GM19467 (cell line): Measurements from ENCODE around the gene SV2A.

Experiments
- ATAC-seq: cut with Tn5 transposase; IDR thresholded peaks from one replicate; pipeline ENCODE4 v1.9.1; 2021; ENCODE audit warnings: mild to moderate bottlenecking, moderate library complexity; ENCODE audit not compliant: unreplicated experiment

The SV2A gene

DNA sequence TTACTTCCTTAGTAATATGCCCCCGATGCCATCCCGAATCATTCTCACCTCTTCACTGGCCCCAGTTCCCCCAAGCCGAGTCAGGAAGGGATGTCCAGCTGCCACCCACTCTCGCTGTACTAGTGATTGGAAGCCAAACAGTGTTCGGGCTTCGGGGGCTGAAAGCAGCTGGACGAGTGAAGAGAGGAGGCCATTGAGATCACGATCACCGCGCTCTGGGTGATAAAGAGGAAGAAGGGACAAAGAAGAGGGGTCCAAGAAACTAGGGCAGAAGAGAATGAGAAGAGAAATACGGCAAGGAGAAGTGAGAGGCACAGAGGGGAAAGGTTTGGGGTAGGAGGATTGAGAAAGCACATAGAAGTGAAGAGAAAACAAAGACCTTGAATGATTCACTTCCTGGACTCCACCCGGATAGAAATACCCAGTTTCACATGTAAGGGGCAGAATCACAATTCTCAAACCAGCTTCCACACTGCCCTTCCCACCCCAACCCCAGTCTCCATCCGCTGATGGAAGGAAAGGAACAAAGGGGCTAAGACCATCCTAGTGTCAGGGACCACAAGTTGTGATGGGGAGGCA is 13.7 kb upstream of the SV2A start:
- ATAC-seq, result no peak

DNA sequence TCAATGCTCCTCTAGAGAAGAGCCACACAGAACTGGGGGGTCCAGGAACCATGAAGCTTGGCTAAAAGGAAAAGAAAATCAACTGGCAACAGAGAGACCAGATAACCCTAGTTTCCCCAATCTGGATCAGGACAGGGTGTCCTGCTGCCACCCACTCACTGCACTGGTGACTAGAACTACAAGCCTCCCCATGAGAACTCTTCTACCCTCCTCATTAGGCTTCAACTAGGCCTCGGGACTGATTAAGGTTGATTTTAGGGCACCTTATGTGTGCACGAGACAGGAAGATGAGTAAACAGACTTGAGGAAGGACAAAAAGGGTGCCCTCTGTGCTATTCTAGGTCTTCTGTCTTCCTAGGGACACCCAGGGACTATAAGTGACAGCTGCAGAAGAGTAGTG is 12.2 kb upstream of the SV2A start:
- no peak for ATAC-seq

DNA sequence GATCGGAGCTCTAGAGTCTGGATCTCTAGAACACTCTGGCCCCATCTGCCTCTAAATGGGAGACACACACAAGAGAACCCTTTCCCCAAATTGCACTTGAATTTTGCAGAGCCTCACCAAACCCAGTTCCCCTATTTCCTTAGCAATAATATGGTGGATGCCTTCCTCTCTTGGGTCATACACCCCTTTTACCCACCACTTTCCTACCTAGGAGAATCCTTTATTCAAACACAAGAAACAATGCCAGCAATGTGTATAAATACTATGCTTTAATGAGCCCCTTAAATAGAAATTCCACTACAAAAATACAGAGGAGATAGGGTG is 10.7 kb upstream of the SV2A start:
- no peak for ATAC-seq

DNA sequence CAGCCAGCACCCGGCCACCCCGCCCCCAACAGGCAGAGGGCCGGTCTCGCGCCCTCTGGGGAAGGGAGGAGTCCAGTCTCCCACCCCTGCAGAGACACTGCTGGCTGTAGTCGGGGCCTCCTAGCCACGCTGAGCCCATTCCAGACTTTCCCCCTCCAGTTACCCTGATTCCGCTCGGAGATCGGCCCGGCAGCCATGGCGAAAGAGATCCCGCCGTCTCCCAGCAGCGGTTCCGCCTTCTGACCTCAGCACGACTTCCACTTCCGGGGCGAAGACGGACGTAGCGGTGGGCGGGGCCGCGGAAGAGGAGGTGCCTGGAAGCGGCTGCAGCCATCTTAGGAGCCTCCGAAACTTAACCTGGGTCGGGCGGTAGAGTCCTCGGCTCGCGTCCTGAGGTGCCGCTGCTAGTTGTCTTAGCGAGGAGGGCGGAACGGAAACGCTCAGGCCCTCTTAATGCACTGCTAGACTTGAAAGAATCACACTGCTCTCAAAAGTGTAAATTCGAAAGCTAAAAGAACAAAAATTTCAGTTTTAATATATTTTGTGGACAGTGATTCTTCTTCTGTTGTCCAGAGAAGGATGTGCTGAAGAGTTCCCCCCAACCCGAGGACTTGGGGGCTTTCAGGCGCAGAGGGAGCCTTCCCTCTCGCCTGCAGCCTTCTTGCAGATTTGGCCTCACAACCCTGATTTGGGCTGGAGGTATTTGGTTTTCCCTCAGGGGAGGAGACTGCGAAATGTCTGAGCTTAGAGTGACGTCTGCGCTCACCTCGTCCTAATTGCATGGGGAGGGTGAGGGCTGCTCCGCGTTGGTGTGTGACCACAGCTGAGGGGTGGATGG is 10.1 kb upstream of the SV2A start, which contains the start of gene SF3B4:
Gene SF3B4 (minus strand): TSS at position 241 of the 838 bp plus-strand sequence. CDS start 44 bp downstream, at position 197.
- ATAC-seq, result peak; percentile 93

DNA sequence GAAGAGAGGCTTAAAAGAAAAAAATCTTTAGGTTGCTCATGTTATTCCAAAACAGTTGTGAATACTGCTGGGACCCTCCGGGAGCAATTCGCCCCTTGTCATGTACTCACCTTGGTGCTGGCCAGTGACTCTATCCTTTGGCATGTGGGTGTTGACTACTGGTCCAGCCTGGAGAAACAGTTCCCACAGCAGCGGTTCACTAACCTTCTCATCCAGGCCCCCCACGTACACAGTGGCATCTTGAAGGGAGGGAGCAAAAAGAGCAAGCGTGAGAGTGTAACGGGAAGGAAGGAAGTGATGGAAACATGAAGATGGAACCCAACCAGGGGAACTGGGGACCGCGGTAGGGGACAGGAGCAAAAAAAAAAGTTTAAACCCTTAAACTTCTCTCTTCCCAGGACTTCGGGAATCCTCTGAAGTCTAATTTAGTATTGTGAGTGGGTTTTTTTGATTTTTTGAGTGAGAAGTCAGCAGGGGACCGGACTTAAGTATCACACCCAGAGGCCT is 9.5 kb upstream of the SV2A start:
- ATAC-seq, result no peak

DNA sequence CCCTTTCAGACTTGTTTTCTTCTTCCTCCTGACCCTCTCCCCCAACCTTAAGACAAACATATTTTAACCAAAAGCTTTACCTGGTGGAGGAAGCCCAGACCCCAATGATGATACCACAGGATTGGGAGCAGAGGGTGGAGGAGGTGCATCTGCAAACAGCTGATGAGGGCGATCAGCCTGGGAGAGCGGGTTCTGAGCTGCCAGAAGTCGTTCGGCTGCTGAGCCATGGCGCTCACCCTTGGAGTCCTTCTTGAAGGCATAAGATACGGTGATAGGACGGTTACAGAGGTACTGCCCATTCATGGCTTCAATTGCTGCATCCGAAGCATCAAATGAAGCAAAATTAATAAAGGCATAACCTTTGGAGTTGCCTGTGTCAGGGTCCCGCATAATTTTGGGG is 8.7 kb upstream of the SV2A start:
- no peak for ATAC-seq

DNA sequence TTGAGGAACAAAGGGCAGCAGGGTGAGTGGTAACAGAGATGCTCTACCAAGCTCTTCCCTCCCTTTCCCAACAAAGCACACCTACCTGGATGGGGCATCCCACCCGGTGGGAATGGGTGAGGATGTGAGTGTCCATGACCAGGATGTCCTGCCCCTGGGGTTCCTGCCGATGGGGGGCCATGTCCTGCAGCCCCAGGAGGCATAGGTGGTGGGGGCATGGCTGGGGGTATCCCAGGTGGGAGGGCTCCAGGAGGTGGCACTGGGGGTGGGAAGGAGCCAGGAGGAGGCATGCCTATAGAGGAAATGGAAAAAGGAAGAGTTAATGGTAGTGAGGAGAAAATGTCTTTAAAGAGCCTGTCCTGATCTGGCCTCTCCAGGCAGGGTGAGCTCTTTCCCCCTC is 8.1 kb upstream of the SV2A start:
- no peak for ATAC-seq

DNA sequence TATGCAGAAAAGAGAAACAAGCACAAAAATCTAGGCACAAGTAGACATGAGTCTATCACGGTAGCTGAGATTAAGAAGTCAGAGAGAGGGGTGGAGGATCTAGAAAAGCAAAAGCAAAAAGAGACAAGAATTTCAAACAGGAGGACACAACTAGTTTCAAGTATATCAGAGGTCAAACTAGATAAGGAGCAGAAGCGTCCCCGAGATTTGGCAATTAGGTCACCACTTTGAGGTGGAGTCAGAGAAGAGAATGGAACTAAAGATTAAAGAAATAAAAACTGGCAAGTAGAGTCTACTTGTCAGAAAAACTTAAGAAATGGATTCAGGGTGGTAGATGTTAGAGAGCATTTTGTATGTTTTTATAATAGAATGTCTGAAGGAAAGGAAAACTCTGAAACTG is 7.7 kb upstream of the SV2A start:
- no peak for ATAC-seq

DNA sequence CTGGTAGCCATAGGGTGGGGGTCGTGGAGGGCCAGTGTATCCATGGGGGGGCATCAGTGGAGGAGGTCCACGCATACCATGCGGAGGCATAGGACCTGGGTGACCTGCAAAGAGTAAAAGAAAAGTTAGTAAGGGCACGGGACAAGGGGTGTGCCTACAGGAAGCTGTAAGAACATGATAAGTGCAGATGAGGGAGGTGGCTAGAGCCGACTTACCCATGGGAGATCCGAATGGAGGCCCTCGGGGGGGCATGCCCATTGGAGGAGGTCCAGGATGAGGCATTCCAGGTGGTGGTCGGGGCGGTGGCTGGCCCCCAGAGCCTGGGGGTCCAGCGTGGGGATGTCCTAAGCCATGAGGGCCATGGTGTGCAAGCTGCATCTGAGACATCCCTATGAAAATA is 6.0 kb upstream of the SV2A start:
- no peak for ATAC-seq

DNA sequence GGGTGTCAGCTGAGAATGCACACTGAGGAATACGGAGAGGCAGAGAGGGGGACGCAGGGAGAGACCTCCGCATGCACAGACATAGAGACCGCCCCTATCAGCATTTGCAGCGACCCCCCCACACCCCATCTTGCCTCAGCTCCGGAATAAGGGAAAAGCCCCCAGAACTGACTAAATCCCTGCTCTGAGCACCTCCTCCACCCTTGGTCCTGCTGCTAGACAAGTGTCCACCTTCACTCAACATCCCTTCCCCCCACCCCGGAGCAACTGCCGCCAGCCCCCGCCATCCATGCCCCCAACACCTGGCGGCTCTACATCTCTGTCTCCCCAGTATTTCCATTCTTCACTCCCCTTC is 769 bp downstream of the SV2A start:
- no peak for ATAC-seq

DNA sequence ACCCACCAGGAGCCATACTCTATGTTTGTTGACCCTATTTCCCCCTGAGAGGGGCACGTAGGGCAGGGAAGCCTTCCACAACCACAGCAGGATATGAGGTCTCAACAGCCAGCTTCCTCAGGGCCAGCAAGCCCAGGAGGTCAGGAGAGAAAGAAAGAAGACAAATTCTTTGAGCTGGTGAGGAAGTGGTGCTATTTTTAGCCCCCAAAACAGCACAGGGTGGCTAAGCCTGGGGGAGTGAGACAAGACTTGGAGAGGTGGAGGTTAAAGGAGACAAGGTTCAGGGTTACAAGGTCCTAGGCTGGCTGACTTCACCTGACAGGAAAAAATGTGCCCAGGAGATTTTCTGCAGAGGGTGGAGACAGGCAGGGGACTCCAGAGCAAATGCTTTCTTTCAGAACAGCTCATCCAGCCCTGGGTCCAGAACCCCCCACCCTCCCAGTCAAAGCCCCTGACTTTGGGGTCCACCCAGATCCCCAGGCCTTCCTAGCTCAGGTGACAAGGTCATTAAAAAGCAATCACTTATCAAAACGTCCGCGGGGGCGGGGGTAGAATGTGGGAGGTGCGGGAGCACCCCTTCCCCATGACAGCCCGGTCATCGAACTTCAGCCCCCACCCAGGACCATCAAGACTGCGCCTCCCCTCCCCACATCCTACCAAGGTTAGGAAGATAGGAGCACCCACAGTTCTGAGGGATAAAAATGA is 1.3 kb downstream of the SV2A start:
- ATAC-seq, result no peak

DNA sequence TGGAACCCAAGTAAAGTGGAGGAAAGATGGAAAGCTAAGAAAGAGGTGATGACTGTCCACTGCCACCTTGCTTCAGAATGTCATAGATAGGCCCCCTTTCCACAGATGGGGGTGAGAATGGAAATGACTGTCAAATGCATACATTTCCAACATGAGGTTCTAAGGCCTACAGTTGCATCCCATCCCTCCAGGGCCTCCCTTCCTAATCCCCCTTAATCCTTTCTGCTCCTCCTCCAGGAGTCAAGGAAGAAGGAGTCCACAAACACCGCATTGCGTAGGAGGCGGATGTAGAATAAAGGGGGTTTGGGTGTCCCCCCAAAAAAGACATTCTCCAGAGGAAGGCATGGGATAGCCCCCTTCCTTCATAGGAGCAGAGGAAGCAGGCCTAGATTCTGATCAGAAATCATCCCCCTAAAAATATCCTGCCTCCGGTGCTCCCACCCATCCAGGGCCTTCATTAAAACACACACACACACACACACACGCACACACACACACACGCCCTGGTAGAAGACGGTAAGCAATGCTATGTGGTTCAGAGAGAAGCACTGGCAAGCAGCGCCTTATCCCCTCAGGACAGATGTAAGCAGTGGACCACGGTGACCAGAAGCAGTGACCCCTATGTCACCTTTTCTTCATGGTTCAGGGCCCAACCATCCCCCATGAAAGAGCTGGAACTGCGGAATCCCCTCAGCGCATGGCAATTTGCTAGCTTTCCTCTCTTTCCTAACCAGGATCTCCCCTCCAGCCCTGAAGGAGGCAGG is 2.0 kb downstream of the SV2A start:
- no peak for ATAC-seq

DNA sequence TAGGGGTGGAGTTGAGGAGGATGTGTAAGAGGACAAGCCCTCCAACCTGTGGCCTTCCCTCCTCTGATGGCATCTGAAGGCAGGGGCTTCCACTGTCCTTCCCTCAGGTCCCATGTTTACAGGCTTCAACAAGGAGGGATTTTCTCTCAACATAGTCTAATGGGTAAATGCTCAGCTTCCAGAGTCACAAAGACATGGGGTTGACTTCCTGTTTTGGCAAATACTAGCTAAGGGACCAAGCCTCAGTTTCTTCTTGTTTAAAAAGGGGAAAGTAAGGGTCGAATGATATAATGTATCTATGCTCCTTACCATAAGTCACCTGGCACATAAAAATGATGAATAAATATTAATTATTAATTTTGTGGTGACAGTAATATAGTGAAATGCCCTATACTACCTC is 3.1 kb downstream of the SV2A start:
- no peak for ATAC-seq

DNA sequence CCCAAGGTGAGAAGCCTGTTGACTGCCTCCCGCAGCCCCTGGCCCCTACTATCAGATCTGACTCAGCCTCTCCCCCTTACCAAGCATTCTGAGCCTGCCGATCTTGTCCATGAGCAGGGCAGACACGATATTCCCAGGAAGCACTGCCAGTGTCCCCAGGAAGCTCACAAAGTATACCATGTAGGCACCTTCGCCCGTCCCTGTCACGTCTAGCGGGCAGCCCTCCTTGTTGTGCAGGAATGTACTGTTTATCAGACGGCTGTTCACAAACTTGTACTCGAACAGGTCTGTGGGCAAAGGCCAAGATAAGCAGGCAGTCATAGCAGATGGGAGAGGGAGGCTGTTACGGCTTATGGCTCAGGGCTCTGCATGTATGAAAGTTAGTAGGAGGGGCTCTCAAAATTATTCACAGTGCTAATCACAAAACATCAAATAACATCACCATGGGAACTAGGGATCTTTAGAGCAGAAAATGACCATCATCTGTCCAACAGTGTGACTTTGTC is 11.0 kb downstream of the SV2A start:
- no peak for ATAC-seq

DNA sequence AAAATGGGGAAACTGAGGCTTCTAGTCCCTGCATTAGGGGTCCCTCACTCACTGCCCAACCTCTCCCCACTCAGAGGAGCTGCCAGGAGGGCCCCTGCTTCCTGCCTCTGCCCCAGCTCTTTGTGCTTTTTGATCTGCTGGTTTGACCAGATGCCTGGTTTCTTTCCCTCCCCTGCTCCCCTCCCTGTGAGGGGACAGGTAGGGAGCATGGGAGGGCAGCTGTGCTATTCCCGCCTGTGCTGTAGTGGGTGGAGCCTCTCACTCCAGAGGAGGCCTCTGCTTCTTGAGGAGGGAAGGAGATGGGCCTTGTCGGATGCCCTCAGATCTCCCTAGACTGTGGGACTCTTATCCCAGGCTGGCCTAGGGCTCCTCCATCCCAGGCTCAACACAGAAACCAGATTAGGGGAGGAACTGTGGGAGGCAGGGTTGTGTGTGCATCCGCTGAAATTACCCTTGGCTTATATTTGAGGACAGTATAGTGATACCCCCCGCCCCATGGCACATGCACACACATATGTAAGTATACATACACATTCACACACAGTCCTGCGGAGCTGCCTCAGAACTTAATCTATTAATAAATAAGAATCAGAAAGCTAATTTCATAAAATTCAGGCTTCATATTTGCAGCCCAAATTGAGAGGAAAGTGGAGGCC is 13.7 kb downstream of the SV2A start:
- ATAC-seq, result no peak

DNA sequence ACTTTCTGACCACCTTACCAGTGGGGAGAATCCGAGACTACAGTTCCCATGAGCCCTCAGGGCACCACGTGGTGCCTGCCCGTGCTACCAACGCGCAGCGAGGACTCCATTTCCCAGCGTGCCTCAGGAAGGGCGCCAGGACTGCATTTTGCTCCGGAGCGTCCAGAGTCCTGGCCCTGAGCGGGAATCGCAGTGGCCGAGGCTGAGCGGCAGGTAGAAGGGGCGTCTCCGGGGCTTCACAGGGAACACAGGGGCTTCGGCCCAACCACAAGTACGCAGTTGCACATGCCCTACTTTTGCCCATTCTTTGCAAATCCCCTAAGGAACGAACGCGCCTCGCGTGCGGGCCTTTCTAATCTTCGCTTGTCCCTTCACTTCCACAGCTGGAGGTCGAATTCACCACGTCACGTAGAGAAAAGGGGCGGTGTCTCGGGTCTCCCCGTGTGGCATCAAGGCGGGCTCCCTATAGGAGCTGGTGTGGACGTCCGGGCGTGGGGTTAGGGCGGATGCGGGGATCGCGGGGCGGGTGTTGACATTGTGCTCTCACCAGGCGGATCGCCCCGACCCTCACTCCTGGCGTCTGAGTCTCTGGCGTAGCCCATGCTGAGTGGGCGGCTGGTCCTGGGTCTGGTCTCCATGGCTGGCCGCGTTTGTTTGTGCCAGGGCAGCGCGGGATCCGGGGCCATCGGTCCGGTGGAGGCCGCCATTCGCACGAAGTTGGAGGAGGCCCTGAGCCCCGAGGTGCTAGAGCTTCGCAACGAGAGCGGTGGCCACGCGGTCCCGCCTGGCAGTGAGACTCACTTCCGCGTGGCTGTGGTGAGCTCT is 18.0 kb downstream of the SV2A start, which contains the start of gene BOLA1:
Gene BOLA1 (plus strand): TSS at position 109 of the 825 bp plus-strand sequence. CDS start 492 bp downstream, at position 601.
- peak; percentile 91 for ATAC-seq

DNA sequence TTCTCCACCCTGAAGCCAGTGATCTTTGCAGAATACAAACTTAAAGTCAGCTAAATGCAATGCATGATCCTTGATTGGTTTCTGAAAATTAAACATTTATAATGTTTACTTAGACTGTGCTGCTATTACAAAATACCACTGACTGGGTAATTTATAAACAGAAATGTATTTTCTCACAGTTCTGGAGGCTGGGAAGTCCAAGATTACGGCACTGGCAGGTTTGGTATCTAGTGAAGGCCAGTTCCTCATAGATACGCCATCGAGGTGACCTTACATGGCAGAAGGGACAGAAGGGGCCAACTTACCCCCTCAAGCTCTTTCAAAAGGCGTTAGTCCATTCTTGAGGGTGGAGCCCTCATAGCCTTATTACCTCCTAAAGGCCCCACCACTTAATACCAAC is 21.1 kb downstream of the SV2A start:
- no peak for ATAC-seq

DNA sequence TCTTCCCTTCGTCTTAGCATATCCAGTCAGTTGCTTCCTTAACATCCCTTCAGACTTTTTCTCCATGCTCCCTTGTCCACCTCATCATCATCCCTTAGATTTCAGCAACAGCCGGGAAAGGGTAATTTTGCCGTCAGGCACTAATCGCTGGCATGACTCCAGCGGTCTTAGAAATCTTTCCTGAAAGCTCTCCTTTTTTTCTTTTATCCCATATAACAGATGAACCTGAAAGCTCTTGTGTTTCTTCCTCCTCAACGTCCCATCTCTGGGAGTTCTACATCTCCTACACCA is 28.7 kb downstream of the SV2A start:
- ATAC-seq, result no peak

DNA sequence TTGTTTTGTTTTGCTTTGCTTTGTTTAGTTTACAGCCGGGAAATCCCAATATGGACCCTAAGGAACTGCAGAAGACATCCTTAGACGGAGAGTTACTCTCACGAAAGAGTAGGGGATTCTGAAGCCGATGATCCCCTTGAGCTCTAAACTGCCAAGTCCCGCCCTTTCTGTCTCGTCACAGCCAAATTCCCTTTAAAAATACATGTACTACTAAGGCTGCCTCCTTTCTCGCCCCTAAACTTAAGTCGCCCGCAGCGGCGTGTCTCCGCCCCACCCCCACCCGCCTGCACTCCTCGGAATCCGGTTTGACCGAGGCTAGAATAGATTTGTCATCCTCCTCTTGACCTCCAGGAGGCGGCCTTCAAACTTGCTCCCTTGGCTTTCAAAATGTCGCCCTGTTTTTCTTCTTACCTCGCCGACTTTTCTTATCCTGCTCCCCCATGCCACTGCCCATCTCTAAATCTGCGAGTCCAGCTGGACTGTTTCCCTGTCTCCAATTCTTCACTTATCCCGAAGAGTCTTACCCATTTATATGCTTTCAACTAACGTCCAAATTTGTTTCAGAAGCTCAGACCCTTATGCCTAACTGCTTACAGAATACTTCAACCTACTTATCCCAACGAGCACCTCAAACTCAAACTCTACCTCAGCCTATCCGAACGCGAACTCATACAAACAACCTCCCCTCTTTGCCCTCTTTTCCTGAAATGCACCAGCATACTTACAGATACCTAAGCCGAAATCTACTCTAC is 29.2 kb downstream of the SV2A start:
- ATAC-seq, result peak; percentile 18
